Testis (tissue), 2 donors: ENCODE results near the gene CDH11.

Experiments
- POLR2A ChIP-seq: fragments of 450-650 bp; IDR thresholded peaks from one replicate; pipeline ENCODE4 v1.6.1; 2017; ENCODE audit warnings: antibody characterized with exemption, mild to moderate bottlenecking, moderate library complexity
- TF ChIP-seq, protein P1 (sequence below), 3 experiments: fragments of 450-650 bp in 2 of 3; fragments of 200-600 bp in 1 of 3; sonication (generic) in 1 of 3; IDR thresholded peaks; one replicate each; pipeline ENCODE4 v1.5.1; 2016 to 2019; ENCODE audit warnings: antibody characterized with exemption in 3 of 3, mild to moderate bottlenecking in 2 of 3, moderate library complexity in 1 of 3

DNA sequence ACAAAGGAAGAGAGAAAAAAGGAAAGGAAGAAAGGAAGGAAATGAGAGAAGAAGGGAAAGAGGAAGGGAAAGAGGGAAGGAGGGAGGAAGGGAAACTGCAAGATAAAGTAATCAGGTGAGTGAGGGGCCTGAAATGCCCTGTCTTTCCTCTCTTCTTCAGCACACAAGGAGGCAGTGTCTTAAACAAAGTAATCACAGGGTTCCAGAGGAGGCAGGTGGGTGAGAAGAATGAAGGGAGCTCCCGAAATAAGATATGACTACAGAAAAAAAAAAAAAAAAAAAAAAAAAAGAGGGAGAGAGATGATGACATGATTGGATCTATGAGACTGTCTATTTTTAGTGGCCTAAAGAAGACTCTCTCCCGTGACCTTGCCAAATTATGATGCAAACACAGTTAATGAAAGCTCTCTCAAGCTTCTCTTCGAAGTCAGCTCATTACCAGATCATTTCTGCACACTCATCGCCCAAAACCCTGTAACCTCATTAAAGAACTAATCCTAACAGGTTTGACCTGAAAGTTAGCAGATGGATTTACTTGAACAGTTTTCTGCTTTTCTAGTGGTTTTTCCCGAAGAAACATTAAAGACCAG lies 53.6 kb downstream of the CDH11 start:
- TF ChIP-seq, protein P1, sequence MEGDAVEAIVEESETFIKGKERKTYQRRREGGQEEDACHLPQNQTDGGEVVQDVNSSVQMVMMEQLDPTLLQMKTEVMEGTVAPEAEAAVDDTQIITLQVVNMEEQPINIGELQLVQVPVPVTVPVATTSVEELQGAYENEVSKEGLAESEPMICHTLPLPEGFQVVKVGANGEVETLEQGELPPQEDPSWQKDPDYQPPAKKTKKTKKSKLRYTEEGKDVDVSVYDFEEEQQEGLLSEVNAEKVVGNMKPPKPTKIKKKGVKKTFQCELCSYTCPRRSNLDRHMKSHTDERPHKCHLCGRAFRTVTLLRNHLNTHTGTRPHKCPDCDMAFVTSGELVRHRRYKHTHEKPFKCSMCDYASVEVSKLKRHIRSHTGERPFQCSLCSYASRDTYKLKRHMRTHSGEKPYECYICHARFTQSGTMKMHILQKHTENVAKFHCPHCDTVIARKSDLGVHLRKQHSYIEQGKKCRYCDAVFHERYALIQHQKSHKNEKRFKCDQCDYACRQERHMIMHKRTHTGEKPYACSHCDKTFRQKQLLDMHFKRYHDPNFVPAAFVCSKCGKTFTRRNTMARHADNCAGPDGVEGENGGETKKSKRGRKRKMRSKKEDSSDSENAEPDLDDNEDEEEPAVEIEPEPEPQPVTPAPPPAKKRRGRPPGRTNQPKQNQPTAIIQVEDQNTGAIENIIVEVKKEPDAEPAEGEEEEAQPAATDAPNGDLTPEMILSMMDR (IDR thresholded peaks at IDR 0.05), result no peak
- TF ChIP-seq POLR2A, result no peak
